ENCODE results near the gene C1S.

- TF ChIP-seq CTCF (IDR thresholded peaks at IDR 0.05) (no peak), ZFX (IDR thresholded peaks at IDR 0.05; ENCODE audit: borderline replicate concordance) (no peak)
Observed at GRCh38 chr12:7072035-7072434, 11.5 kb downstream of the C1S start.

Data from 22Rv1 (cell line).